Middle frontal gyrus (tissue), 1 donor: ENCODE data around the gene DDX41.
"Not testable (repeated sequence)": the region's sequence is repeated elsewhere in the genome, so short reads cannot be mapped to it uniquely, and the experiment has no call there.

ENCODE experiments used
- DNase-seq: peaks from one replicate; pipeline ENCODE4 v3.0.0-alpha.2; 2015; ENCODE audit warnings: low spot score; ENCODE audit errors: extremely low spot score

Gene DDX41

DNA sequence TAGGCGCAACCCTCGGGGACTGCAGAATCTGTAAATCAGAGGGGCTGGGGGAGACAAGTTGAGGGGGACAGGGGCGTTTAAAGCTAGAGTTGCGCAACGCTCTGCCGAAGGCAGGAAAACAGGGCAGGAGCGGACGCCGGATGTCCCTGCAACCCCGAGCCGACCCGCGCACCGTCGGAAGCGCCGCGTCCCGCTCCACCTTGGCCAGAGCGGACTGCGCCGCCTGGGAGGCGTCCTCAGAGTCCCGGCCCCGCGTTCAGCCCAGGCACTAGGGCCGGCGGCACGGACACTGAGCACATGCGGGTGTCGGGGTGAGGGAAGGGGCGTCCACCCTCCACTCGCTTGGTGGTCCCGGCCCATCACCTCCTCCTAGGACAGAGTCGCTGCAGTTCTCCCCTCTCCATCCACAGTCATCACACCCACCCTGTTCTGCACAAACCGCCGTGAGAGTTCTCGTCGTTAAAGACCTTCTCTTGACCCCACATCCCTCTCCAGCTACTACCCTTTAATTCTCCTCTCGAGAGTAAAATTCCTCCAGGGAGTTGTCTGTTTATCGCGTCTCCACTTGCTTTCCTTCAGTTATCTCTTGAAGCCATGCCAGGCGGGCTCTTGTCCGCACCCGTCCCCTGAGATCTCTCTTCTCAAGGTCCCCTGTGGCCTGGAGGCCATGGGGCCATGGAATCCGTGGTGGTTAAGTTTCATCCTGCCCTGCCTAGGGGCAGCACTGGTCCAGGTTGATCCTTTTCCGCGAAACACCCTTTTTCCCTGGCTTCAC is 18.6 kb downstream of the DDX41 start:
- no peak for DNase-seq

DNA sequence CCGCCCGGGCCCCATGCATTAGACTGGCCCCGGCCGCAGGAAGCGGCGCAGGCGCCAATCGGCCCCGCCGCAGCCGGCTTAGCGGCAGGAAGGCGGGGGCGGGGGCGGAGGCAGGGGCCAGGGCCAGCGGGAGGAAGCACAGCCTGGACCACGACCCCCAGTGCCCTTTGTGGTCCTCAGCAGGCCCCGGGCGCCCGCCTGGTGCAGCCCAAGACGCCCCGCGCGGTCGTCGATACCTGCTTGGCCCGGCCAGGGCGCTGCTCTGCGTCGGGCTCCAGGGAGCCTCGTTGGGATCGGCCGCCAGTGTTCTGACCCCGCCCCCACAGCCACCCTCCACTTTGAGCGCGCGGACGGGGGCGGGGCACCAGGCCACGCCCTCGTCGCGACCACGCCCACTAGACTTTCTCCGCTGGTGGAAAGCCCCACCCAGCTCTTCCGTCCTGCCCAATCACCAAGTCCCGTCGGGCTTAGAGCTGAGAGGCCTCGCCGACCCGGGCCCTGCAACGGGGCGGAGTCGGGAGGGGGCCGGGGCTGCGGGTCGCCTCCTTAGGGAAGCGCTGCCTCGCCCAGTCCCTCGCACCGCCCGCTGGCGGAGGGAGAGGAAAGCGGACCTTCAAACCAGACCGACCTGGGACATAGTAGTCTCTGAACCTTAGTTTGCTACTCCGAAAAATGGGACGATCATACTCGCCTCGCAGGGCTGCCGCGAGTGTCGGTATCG is 19.3 kb downstream of the DDX41 start, which contains the start of gene PDLIM7:
PDLIM7 (minus strand) TSS at position 313 of the 721 bp plus-strand sequence. CDS start 1,092 bp downstream, outside the sequence.
- peak; percentile 79 for DNase-seq

DNA sequence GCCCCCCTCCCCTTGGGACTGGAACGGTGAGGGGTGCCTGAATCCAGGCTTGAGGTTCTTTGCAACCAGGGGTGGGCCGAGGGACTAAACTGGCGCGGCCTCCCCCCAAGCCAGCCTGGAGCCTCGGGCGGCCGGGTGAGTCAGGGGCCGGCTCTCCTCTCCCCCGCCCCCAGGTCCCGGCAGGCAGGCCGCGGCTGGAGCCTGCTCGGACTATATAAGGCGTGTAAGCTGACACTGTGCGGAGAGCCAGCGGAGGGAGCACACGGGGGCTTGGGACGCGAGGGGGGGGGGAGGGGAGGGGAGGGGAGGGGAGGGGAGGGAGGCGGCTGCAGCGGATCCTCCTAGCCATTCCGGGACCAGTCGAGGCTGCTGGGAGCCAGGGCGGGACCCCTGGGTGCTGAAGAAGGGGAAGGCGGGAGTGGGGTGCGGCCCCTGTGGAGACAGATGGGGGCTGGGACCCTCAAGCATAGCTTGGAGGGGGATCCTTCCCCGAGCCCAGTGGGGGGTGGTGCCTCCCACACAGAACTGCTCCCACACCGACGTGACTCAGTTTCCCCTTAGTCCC is 20.0 kb downstream of the DDX41 start:
- no peak for DNase-seq

DNA sequence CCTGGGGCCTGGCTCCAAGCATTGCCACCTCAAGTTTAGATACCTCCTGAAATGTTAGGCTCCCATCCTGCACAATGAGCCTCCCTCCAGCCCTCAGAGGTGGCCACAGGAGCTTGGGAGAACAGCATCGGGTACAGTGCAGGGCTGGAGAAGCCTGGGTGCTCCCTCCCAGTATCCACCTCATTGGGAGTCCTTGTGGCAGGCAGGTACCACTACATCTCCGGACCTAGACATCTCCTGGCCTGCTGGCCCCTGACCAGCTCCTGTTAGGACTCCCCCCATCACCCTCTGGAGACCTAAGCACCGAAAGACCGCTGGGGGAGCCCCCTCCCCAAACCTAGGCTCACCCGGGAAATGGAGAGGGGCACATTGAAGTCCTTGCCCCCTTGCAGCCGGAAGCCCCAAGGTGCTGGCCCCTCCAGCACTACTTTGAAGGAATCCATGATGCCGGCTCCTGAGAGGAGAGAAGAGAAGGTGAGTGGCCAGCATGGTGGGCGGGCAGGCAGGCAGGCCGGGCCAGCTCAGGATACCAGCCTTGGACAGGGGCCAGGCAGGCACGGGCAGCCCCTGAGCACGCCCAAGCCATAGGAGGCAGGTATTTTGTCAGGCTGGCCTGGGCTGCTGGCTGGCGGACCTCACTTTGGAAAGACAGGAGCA is 20.6 kb downstream of the DDX41 start:
- no peak for DNase-seq

DNA sequence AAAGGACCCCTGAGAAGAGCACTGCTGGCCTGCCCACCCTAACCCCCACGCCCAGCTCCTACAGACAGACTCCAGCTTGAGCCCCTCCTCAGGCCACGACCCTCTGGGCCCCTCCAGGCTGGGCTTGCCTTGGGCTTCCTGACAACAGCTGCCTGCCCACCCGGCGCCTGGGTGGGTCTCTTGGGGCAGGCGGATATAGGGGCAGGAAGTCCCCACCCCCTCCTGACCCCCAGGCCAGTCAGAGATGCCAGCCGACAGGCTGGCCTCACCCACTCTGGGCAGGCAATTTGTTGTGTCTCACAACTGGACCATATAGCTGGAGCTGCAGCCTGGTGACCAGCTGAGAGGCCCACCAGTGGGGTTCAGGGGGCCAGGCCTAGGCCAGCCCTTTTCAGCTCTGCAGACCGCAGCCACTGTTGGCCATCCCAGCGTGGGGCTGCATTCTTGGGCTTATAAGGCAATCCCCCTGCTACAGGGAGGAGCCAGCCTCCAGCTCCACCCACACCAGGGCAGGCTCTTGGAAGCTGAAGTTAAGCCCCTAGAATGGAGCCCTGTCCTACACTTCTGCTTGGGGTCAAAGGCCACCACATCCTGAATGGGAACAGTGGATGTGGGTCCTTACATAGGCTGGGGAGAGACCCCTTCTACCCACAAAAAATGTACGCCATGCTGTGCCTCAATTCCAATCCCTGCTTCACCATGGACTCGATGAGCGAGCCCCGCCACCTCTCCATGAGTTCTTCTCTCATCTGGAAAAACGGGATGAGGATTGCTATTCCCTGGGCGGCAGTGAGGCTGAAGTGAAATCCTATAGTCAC is 21.3 kb downstream of the DDX41 start:
- no peak for DNase-seq

DNA sequence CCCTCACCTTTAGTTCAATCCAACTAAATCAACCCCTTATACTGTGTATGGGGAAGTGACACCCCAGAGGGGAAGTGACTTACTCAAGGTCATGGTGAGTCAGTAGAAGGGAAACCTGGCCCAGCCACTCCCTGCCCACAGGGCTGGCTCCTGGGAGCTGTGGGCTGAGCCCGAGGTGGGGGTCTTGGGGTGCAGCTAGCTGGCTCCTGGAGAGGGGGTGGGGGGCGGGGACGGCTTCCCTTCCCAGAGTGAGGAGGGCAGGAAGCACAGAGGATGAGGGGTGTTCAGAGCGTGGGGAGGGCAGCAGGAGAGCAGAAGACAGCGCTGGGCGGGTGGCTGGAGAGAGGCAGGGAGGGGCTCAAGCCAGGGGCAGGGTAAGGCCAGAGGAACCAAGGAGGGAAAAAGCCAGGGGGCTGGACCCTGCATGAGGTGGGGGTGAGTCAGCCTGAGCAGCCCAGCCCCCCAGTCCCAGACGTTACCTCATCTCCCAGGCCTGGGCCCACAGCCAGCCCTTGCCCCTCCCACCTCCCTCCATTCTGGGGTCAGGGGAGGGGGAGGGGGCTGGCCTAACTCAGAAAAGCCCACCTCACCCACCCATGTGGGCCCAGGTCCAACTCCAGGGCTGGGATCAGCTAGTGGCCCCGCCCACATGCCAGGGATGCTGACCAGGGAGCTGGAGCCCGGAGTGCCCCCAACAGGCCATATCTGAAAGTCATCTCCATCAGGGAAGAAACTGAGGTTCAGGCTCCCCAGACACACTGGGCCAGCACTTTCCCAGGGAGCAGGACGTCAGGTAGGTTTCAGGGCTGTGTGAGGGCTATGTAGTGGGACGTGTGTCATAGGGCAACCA is 22.2 kb downstream of the DDX41 start:
- DNase-seq: no peak

DNA sequence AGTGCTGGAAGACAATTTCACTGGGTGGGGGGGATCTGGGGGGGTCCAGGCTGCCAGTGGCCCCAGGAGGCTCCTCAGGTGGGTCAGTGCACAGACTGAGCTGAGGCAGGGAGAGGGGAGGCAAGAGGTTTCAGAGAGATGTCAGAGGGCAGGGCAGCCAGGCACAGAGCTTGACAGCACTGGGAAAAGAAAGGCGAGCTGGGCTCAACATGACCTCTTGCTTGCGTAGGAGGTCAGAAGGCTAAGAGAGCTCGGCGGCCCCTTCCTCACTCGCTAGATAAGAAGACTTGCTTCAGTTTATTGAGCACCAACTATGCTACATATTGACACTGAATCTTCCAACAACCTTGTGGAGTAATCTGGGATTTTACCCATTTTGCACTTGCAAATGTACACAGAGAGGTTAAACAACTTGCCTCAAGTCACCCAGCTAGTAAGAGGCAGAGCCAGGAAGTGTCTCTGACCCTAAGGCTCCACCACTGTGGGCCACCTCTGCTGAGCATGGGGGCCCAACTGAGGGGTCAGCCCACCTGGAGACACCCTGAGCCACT is 22.9 kb downstream of the DDX41 start:
- DNase-seq: no peak

DNA sequence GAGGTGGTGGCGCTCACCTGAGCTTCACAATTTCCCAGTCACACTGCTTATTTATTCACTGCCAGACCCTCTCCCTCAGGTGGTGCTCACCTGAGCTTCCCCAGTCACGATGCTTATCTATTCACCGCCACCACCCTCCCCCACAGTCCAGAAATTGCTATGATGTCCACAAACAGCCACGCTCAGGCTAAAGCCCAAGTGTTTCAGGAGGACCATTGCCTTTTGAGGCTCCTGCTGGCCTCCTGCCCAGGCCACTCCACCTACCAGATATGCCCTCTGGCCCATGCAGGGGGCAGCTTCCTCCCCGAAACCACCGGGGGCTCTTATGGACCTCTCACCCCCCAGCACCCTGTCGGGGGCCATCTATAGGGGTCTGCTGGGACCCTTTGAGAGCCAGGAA is 23.9 kb downstream of the DDX41 start:
- DNase-seq: no peak

DNA sequence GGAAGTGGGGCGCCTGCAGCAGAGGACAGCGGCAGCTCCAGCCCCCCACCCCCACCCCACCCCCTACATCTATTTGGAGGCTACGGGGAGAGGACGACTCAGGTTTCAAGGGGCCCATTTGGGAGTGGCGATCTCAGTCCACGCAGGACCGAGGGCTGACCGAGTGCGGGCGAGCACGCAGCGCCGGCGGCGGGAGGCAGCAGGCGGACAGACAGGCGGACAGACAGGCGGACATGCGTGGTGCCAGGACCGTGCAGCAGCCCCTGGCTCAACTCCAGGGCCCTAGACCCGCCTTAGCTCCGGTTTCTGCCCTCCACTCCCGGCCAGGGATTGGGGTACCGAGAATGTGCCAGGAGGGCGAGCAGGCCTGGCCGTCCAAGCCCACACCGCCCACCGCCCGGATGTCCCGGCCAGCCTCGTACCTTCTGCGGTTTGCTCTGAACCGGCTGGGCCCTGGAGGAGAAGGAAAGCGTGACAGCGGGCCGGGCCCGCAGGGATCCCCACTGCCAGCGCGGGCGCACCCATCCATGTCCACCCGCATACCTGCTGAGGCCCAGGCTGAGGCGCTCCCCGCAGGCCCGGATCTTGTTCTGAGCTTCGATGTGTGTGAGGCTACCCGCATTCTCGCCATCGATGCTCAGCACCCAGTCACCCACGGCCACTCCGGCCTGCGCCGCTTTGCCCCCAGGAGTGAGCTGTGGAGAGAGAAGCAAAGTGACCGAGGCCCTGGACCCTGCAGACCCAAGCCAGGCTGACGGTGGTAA is 24.6 kb downstream of the DDX41 start:
- no peak for DNase-seq

DNA sequence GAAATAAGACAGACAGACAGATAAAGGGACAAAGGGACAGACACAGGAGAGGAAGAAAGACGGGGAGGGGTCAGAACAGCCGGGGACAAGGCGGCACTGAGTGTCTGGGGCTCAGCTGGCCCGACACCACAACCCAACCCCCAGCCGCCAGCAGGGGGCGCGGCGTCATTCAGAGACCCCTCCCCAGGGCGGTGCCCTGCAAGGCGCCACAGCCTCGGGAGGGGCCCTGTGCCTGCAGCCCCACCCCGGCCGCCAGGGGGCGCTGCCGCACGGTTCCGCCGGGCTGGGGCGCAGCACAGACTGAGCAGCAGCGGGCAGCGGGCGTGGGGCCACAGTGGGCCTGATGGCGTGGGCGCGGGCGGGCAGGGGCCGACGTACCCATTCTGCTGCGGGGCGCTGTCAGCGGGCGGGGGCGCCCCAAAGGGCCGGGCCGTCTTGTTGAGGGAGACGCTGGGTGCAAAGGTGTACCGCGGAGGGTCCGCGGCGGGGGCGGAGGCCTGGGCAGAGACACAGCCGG is 25.3 kb downstream of the DDX41 start:
- DNase-seq: no peak

DNA sequence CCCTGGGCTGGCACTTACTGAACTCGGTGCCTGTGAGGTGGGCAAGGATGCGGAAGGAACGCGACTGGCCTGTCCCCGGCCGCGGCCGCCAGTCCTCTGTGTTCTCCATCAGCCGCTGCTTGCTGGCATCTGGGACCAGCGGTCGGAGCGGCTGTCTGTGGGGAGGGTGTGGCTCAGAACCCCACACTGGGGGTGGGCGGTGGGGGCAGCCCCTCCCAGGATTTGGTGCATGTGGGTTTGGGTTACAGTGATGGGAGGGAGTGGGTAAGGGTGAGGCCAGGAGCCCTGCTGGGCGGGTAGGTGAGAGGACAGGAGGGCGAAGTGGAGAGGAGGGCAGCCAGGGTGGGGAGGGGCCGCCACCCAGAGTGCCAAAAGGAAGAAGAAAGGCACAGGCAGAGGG is 25.8 kb downstream of the DDX41 start:
- no peak for DNase-seq

DNA sequence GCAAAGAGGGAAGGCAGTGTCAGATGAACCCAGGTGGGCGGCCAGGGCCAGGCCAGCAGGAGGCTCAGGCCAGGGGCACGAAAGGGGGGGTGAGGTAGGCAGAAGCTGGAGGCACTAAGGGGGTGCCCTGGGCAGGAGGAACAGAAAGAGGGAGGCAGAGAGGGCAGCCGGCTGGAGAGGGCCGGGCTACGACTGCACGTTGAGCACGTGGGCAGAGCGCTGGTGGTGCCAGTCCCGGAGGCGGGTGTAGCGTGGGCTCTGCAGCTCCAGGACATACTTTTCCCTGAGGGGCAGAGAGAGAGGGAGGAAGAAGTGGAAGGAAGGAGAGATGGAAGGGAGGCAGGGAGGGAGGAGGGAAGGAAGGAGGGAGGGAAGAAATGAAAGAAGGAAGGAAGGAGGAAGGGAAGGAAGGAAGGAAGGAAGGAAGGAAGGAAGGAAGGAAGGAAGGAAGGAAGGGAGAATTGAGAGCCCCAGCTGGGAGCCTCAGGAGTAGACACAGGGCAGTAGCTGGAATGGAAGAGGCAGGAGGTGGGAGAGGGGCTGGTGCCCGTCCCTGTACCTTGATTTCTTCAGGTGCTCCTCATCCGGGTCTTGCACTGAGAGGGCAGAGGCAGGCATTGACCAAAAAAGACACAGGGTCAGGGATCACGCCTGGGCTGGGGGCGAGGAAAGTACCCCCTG is 26.3 kb downstream of the DDX41 start:
- DNase-seq: no peak

DNA sequence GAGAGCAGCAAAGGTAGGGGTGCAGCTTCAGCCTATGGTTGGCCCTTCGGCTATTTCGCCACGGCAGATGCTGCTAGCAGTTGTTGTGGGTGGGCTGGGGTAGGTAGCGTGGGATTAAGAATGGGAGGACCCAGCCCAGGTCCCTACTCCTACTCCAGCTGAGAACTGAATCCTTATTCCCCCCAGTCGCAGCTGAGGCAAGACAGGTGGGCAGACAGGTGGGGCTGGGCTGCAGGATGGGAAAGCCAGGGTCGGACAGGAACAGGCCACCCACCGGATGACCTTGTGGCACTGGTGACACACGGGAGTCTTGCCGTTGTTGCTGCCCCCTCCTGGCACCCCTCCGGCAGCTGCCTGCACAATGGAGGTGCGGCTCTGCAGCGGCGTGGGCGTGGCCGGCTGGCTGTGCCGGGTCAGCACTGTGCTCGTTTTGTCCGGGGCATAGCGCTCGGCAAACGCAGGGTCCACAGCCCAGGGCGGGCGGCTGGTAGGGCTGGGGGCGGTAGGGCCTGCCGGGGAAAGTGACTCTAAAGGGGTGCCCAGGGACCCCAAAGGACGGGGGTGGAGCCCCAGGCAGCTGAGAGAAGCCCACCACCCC is 27.5 kb downstream of the DDX41 start:
- DNase-seq: no peak

DNA sequence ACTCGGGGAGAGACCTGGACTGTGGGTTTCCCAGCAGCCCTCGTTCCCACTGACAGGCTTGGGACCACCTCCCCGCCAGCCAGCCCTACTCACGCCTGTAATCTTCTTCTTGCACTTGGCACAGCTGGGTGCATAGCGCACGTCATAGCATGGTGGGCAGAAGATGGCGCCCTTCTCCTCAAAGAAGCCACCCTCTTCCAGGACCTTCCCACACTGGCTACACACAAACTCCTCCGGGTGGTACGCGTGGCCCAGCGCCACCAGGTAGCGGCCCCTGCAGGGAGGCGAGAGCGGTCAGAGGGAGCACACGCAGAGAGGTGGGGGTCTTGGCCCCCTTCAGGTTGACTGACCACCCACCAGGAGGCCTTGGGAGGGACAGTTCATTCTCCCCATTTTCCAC is 28.8 kb downstream of the DDX41 start:
- DNase-seq: no peak

DNA sequence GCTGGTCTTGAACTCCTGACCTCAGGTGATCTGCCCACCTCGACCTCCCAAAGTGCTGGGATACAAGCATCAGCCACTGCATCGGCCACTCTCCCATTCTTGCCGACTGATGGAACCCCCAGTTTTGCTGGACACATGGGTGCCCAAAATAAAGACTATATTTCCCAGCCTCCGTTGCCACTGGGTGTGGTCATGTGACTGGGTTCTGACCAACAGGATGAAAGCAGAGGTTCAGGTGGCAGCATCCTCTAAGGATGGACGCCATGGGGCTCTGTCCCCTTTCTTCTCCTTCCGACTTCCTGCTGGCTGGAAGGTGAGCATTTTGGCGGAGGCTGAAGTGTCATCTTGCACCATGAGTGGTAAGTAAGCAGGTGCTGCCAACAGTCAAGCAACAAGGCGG is 29.6 kb downstream of the DDX41 start:
- no peak for DNase-seq

DNA sequence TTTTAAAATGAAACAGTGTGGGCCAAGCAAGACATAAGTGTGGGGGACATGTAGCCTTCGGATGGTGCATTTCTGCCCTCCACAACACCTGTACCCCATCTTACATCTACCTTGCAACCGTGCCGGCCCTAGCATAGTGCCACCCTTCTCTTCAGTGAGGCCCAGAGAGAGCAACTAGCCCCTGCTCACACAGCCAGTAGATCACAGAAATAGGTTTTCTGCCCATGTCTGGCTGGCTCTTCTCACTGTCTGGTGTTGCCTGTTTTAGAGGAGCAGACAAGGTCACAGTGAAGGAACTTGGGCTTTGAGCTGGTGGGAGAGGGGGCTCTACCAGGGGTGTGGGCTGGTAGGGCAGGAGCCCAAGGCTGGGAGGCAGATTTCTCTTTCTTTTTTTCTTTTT is 30.5 kb downstream of the DDX41 start:
- no peak for DNase-seq

DNA sequence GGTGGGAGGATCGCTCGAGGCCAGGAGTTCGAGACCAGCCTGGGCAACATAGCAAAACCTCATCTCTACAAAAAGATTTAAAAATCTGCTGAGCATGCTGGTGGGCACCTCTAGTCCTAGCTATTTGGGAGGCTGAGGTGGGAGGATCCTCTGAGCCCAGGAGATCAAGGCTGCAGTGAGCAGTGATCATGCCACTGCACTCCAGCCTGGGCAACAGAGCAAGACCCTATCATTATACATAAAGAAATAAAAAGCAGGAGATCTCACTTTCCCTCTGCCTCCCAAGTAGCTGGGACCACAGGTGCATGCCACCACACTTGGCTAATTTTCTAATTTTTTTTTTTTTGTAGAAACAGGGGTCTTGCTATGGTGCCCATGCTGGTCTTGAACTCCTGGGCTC is 31.0 kb downstream of the DDX41 start:
- DNase-seq: not testable (repeated sequence)
